GM13976 (cell line): Measurements from ENCODE around the gene FCGR2B.
"Not testable (repeated sequence)": the region's sequence is repeated elsewhere in the genome, so short reads cannot be mapped to it uniquely, and the experiment has no call there.

Source experiments
- DNase-seq: peaks from one replicate; pipeline ENCODE4 v3.0.0; 2012; ENCODE audit warnings: low spot score
- in situ Hi-C: fragments of 300-500 bp; cut with MboI; formaldehyde crosslinking; loops from one replicate; pipeline ENCODE4 v1.12.0; 2022; ENCODE audit warnings: low sequenced_read_pairs, mixed read lengths, inconsistent platforms; ENCODE audit not compliant: unreplicated experiment
- TF ChIP-seq, protein P1 (sequence below): IDR thresholded peaks from 2 replicates; pipeline ENCODE4 v1.5.1; 2012; ENCODE audit warnings: borderline replicate concordance, mild to moderate bottlenecking; ENCODE audit not compliant: insufficient read depth; ENCODE audit errors: extremely low read depth, missing control alignments, control extremely low read depth

Gene FCGR2B

DNA sequence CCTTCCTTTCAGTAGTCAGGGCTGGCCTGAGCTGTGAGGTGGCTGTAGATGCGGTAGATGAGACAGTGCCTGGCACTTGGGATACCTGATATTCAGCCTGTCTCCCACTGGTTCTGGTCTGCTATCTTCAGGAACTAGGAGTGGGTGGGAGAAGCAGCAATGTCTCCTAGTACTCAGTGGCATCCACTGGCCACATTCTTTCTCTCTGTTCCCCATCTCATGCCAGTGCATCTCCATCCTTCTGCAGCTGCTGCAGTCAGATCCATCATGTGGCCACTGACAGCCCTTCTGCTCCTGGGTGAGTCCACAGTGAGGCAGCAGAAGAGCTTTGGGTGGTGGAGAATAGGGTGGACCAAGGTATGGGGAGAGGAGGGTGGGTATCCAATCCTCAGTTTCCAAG, 59.5 kb downstream of the FCGR2B start:
- in situ Hi-C loops = no loop called here
- no peak for DNase-seq

DNA sequence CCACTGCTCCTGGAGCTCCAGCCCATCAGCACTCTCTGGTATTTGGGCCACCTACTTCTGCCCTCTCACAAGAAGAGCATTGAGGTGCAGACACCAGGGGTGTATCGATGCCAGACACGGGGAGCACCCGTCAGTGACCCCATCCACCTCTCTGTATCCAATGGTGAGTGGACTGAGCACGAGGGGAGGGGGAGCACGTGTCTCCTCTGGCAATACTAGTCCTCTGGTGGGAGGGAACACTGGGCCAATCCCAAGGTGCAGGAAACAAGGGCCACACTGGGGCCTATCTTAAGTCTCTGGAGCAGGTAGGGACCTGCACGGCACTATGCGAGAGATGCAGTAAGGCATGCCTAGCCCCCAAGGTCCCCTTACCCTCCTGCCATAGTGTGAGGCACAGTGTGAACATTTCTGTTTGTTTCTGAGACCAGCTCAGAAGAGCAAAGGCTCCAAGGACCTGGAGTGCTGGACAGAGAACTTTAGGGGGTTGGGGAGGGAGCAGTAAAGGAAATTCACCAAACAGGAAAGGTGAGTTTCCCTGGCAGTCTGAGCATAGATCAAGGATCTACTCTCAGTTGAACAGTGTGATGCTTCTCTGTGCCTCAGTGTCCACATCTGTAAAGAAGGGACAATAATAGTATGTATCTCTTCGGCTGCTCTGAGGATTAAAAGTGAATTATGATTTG, 60.7 kb downstream of the FCGR2B start:
- no peak for DNase-seq
- in situ Hi-C loops = no loop called here
- TF ChIP-seq, protein P1, sequence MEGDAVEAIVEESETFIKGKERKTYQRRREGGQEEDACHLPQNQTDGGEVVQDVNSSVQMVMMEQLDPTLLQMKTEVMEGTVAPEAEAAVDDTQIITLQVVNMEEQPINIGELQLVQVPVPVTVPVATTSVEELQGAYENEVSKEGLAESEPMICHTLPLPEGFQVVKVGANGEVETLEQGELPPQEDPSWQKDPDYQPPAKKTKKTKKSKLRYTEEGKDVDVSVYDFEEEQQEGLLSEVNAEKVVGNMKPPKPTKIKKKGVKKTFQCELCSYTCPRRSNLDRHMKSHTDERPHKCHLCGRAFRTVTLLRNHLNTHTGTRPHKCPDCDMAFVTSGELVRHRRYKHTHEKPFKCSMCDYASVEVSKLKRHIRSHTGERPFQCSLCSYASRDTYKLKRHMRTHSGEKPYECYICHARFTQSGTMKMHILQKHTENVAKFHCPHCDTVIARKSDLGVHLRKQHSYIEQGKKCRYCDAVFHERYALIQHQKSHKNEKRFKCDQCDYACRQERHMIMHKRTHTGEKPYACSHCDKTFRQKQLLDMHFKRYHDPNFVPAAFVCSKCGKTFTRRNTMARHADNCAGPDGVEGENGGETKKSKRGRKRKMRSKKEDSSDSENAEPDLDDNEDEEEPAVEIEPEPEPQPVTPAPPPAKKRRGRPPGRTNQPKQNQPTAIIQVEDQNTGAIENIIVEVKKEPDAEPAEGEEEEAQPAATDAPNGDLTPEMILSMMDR = no peak

More for the DNA sequence above, 59.5 kb downstream of the FCGR2B start:
- TF ChIP-seq, protein P1 = no peak

DNA sequence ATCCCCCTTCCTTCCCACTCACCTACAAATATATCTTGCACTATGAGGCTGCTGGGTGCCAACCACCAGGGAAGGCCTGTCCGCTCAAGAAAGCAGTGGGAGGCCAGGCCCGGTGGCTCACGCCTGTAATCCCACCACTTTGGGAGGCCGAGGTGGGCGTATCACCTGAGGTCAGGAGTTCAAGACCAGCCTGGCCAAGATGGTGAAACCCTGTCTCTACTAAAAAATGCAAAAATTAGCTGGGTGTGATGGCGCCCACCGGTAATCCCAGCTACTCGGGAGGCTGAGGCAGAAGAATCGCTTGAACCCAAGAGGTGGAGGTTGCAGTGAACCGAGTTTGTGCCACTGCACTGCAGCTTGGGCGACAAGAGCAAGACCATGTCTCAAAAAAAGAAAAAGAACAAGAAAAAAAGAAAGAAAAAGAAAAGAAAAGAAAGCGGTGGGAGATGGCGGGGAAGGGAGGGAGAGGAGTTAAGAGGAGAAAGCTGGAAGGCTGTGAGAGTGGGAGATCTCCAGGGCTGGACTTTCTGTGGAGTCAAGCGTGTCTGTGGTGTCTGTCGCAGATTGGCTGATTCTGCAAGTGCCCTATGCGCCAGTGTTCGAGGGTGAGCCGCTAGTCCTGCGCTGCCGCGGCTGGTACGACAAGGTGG, 62.4 kb downstream of the FCGR2B start:
- in situ Hi-C loops = loop anchor here (25.0 kb wide), 1 partner anchor 88 kb away; the partner anchor contains the start of gene FCGR3B
- not testable (repeated sequence) for DNase-seq

DNA sequence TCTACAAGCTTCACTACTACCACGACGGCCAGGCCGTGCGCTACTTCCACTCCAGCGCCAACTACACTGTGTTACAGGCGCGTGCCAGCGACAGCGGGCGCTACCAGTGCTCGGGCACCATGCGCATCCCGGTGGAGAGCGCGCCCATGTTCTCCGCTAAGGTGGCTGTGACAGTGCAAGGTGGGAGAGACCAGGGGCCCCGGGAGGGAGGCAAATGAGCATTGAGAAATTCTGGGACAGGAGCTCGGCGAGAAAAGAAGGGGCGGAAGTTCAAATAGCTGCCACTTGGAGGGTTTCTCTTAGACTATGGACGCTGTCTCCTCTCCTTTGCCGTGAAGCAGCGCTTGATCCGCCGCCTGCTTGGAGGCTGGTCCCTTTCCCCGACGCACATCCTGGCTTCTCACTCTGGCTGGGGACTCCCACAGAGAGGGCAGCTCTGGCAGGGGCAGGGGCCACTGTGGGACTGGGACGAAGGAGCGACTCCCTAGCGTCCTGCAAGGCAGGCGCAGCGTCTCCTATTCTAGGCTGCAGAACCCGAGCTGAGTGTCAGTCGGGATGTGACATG, 63.0 kb downstream of the FCGR2B start:
- in situ Hi-C loops = loop anchor here (25.0 kb wide), 1 partner anchor 89 kb away; the partner anchor contains the start of gene FCGR3B
- no peak for DNase-seq
- TF ChIP-seq, protein P1 = no peak

DNA sequence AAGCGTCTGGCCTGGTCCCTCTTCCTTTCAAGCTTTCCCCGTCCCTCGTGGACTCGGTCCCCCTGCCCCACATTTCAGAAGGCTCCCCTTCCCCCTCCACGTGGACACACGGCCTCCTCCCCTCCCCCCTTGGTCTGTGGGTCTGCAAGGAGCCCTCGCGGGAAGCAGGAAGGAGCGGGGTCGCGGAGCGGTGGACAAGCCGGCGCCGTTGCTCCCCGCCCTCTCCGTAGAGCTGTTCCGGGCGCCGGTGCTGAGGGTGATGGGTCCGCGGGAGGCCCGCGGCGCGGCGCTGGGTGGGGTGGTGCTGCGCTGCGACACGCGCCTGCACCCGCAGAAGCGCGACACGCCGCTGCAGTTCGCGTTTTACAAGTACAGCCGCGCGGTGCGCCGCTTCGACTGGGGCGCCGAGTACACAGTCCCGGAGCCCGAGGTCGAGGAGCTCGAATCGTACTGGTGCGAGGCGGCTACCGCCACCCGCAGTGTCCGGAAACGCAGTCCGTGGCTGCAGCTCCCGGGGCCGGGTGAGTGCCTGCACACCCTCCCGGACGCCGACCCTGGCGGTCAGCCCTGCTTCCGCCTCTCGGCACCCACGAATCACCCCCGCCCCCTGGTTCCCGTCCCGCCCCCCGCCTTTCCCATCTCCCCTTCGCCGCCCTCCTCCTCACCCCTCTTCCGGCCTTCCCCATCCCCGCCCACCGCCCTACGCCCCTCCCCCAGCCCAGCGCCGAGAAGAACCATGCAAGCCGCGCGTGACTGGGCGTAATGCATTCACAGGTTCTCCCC, 63.7 kb downstream of the FCGR2B start:
- TF ChIP-seq, protein P1 = no peak
- peak; percentile 89 for DNase-seq
- in situ Hi-C loops = loop anchor here (25.0 kb wide), 1 partner anchor 89 kb away; the partner anchor contains the start of gene FCGR3B

DNA sequence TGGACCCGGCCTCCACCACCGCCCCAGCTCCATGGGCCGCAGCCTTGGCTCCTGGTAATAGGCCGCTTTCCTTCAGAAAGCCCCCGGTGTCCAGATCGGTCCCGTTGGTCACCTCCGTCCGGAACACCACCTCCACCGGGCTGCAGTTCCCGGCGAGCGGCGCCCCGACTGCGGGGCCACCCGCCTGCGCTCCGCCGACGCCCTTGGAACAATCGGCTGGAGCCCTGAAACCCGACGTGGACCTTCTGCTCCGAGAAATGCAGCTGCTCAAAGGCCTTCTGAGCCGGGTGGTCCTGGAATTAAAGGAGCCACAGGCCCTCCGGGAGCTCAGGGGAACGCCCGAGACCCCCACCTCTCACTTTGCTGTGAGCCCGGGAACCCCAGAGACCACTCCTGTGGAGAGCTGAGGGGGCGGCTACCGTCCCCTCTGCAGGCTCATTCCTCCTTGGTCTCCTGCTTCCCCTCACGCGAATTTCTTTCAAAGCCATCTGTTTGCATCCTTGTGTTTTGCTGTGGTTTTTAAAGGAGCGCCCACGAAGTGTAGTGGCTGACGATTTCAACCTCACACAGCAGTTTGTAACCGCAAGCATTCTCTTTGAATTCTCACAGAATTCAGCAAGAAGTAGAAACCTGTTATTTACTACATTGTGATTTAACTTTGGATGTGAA, 64.4 kb downstream of the FCGR2B start:
- DNase-seq = no peak
- in situ Hi-C loops = loop anchor here (25.0 kb wide), 1 partner anchor 90 kb away; the partner anchor contains the start of gene FCGR3B
- TF ChIP-seq, protein P1 = no peak
